HepG2 (cell line): ENCODE results near the gene PKD2L1. TPM values are rescaled to one million over a fixed set of nuclear protein-coding genes. Genes with fewer than 3 reads are reported as not detected.

Experiments
- ADNP ChIP-seq: sonication (generic); formaldehyde crosslinking; IDR thresholded peaks from 2 replicates; pipeline ENCODE4 v1.4.0; 2020; ENCODE audit warnings: missing genetic modification reagents
- CHCHD3 ChIP-seq: sonication (generic); formaldehyde crosslinking; IDR thresholded peaks from 2 replicates; pipeline ENCODE4 v1.8.0; 2022; ENCODE audit warnings: mild to moderate bottlenecking, missing genetic modification reagents, moderate library complexity
- DNMT3B ChIP-seq: conservative IDR thresholded peaks from 2 replicates; pipeline ENCODE4 v1.6.1; 2016; ENCODE audit warnings: missing biosample characterization, control low read depth
- EHMT2 ChIP-seq: fragments of 200-600 bp; sonication (generic); IDR thresholded peaks from 2 replicates; pipeline ENCODE4 v1.7.0; 2017; ENCODE audit warnings: antibody characterized with exemption, low read depth, low read length, borderline replicate concordance
- FOSL1 ChIP-seq: sonication (generic); formaldehyde crosslinking; IDR thresholded peaks from 2 replicates; pipeline ENCODE4 v1.9.0; 2021; ENCODE audit warnings: missing genetic modification reagents, borderline replicate concordance
- GABPB1 ChIP-seq: IDR thresholded peaks from 2 replicates; pipeline ENCODE4 v1.6.1; 2016; ENCODE audit warnings: mild to moderate bottlenecking, missing genetic modification reagents, moderate library complexity, missing compliant biosample characterization
- JDP2 ChIP-seq: sonication (generic); formaldehyde crosslinking; IDR thresholded peaks from 2 replicates; pipeline ENCODE4 v1.8.1; 2022; ENCODE audit warnings: missing genetic modification reagents, borderline replicate concordance
- KDM3A ChIP-seq: IDR thresholded peaks from 2 replicates; pipeline ENCODE4 v1.6.1; 2018; ENCODE audit warnings: low read depth, missing compliant biosample characterization
- MLLT10 ChIP-seq: sonication (generic); formaldehyde crosslinking; IDR thresholded peaks from 2 replicates; pipeline ENCODE4 v1.4.0; 2020; ENCODE audit warnings: missing genetic modification reagents
- PAWR ChIP-seq: sonication (generic); formaldehyde crosslinking; IDR thresholded peaks from 2 replicates; pipeline ENCODE4 v1.4.0; 2020; ENCODE audit warnings: missing genetic modification reagents, mild to moderate bottlenecking, borderline replicate concordance
- RAD21 ChIP-seq: fragments of 450-650 bp; formaldehyde crosslinking; IDR thresholded peaks from 2 replicates; pipeline ENCODE4 v1.5.0; 2020; ENCODE audit warnings: mild to moderate bottlenecking
- RFXANK ChIP-seq: IDR thresholded peaks from 2 replicates; pipeline ENCODE4 v1.6.1; 2016
- SPEN ChIP-seq: sonication (generic); formaldehyde crosslinking; IDR thresholded peaks from 2 replicates; pipeline ENCODE4 v1.5.1; 2020; ENCODE audit warnings: low read depth, mild to moderate bottlenecking, missing genetic modification reagents
- SYNCRIP ChIP-seq: fragments of 200-400 bp; formaldehyde crosslinking; IDR thresholded peaks from 2 replicates; pipeline ENCODE4 v1.6.1; 2018; ENCODE audit warnings: mild to moderate bottlenecking, low read depth, low read length; ENCODE audit not compliant: insufficient read depth
- TBX3 ChIP-seq: fragments of 450-650 bp; IDR thresholded peaks from 2 replicates; pipeline ENCODE4 v1.6.1; 2017; ENCODE audit warnings: antibody characterized with exemption, mild to moderate bottlenecking, inconsistent platforms, borderline replicate concordance
- ZBTB42 ChIP-seq: sonication (generic); formaldehyde crosslinking; IDR thresholded peaks from 2 replicates; pipeline ENCODE4 v1.5.0; 2020; ENCODE audit warnings: mild to moderate bottlenecking, missing genetic modification reagents
- ZNF34 ChIP-seq: sonication (generic); formaldehyde crosslinking; IDR thresholded peaks from 2 replicates; pipeline ENCODE4 v1.4.0; 2020; ENCODE audit warnings: mild to moderate bottlenecking, missing genetic modification reagents, borderline replicate concordance
- ZNF567 ChIP-seq: sonication (generic); formaldehyde crosslinking; IDR thresholded peaks from 2 replicates; pipeline ENCODE4 v1.8.1; 2023; ENCODE audit warnings: mild to moderate bottlenecking, missing genetic modification reagents, borderline replicate concordance
- ZNF614 ChIP-seq: IDR thresholded peaks from 2 replicates; pipeline ENCODE4 v1.6.1; 2018; ENCODE audit warnings: missing biosample characterization, missing genetic modification reagents, inconsistent platforms, borderline replicate concordance
- ZNF747 ChIP-seq: sonication (generic); formaldehyde crosslinking; IDR thresholded peaks from 2 replicates; pipeline ENCODE4 v1.8.1; 2023; ENCODE audit warnings: missing genetic modification reagents, mild to moderate bottlenecking, borderline replicate concordance
- ZSCAN22 ChIP-seq: sonication (generic); formaldehyde crosslinking; IDR thresholded peaks from 2 replicates; pipeline ENCODE4 v1.4.0; 2020; ENCODE audit warnings: mild to moderate bottlenecking, missing genetic modification reagents
- polyA plus RNA-seq, 8 experiments: library from polyadenylated mRNA; depleted of rRNA in 3 of 8; stranded (reverse) in 7 of 8; unstranded in 1 of 8; fragments of >200 nt; fragmentation: Illumina TruSeq in 4 of 8; extraction: Trizol in 4 of 8; gene quantifications; 2 replicates each; pipeline versions ENCODE4 v1.2.1 to v1.2.3, GENCODE V29; 2011 to 2016; ENCODE audit warnings: low read depth in 4 of 8, missing spikeins in 1 of 8, mixed read lengths in 1 of 8; ENCODE audit not compliant: insufficient read depth in 1 of 8
- total RNA-seq, 5 experiments: library from RNA; depleted of rRNA; stranded (reverse); fragments of >200 nt; fragmentation: Illumina TruSeq; extraction: Trizol; gene quantifications; 2 replicates each; pipeline ENCODE4 v1.2.3, GENCODE V29; 2016; ENCODE audit warnings: low read depth in 1 of 5
- TF ChIP-seq, protein P1 (sequence below): sonication (generic); formaldehyde crosslinking; IDR thresholded peaks from 2 replicates; pipeline ENCODE4 v1.5.0; 2020; ENCODE audit warnings: mild to moderate bottlenecking, missing genetic modification reagents, borderline replicate concordance
- TF ChIP-seq, protein P2 (sequence below): sonication (generic); formaldehyde crosslinking; IDR thresholded peaks from 2 replicates; pipeline ENCODE4 v1.4.0; 2020; ENCODE audit warnings: missing genetic modification reagents

Gene PKD2L1
- total and polyA plus RNA-seq, 2 of the 13 experiments (the other 11 are each of a cell fraction or from before 2014, with no cell fraction given), result 0.07 to 0.15 TPM

DNA sequence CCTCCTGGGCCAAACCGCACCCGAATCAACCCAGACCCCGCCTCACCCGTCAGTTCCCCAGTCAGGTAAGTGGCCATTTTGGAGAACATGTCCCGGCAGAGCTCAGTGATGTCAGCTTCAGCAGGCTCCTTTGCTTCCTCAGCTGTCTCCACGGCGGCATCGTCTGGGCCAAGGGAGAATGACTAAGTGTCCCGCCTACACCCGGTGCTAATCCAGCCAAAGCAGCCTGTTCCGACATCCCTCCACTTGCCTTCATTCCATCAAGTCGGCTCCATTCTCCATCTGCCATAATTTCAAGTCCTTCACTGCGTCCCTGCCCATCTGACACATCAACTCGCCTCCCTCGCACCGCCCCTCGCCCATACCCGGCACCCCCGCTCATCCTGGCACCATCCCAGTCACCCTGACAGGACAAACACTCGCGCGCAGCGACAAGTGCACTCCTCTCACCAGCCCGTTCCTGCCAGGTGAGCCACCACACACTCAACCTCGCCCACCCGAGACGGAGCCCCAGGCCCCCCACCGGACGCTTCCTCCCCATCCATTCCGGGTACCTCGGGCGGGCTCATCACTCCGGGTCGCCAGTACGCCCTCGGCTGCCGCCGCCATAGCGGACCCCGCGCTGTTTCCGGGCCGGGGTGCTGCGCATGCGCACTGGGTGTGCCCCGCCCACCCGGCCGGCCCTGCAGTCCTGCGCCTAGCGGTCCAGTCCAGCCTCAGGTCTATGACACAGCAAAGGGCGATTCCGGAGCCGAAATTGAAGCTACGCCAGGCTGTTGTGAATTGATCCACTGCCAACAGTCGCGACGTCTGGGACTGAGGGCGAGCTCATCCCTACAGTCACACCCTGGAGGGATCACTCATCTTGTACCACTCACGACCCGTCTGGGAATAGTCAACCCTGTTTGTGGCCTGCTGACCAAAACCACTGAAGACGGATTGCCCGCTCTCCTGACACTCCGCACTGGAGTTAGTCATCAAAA lies 43.7 kb downstream of the PKD2L1 start, which contains the start of gene BLOC1S2 (continued):
- TF ChIP-seq FOSL1 (CRISPR knock-in tag) (no peak), DNMT3B (CRISPR knock-in tag) (no peak; the same call in 1 of the 2 replicates), ZBTB42 (no peak), SPEN (peak; percentile 79), RFXANK (CRISPR knock-in tag) (no peak), MLLT10 (no peak), SYNCRIP (no peak), ZNF567 (CRISPR knock-in tag) (peak; percentile 93), ZSCAN22 (CRISPR knock-in tag) (no peak), ZNF34 (CRISPR knock-in tag) (0 out of 2 replicates have a peak, but pooled peaks have one; percentile 79), EHMT2 (no peak), RAD21 (CRISPR knock-in tag) (no peak), GABPB1 (CRISPR knock-in tag) (peak; percentile 93), PAWR (CRISPR knock-in tag) (peak; percentile 89; the same call in 1 of the 2 replicates), ADNP (CRISPR knock-in tag) (no peak), CHCHD3 (peak; percentile 68; the same call in 1 of the 2 replicates), ZNF747 (CRISPR knock-in tag) (peak; percentile 77; the same call in 1 of the 2 replicates), JDP2 (no peak), KDM3A (CRISPR knock-in tag) (no peak), TBX3 (no peak), ZNF614 (peak; percentile 72; the same call in 1 of the 2 replicates)
- TF ChIP-seq, protein P1, sequence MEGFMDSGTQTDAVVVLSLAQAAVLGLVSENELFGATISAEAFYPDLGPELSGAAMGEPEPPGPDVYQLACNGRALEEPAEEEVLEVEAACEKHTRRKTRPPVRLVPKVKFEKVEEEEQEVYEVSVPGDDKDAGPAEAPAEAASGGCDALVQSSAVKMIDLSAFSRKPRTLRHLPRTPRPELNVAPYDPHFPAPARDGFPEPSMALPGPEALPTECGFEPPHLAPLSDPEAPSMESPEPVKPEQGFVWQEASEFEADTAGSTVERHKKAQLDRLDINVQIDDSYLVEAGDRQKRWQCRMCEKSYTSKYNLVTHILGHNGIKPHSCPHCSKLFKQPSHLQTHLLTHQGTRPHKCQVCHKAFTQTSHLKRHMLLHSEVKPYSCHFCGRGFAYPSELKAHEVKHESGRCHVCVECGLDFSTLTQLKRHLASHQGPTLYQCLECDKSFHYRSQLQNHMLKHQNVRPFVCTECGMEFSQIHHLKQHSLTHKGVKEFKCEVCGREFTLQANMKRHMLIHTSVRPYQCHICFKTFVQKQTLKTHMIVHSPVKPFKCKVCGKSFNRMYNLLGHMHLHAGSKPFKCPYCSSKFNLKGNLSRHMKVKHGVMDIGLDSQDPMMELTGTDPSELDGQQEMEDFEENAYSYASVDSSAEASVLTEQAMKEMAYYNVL (CRISPR knock-in tag), result no peak
- TF ChIP-seq, protein P2, sequence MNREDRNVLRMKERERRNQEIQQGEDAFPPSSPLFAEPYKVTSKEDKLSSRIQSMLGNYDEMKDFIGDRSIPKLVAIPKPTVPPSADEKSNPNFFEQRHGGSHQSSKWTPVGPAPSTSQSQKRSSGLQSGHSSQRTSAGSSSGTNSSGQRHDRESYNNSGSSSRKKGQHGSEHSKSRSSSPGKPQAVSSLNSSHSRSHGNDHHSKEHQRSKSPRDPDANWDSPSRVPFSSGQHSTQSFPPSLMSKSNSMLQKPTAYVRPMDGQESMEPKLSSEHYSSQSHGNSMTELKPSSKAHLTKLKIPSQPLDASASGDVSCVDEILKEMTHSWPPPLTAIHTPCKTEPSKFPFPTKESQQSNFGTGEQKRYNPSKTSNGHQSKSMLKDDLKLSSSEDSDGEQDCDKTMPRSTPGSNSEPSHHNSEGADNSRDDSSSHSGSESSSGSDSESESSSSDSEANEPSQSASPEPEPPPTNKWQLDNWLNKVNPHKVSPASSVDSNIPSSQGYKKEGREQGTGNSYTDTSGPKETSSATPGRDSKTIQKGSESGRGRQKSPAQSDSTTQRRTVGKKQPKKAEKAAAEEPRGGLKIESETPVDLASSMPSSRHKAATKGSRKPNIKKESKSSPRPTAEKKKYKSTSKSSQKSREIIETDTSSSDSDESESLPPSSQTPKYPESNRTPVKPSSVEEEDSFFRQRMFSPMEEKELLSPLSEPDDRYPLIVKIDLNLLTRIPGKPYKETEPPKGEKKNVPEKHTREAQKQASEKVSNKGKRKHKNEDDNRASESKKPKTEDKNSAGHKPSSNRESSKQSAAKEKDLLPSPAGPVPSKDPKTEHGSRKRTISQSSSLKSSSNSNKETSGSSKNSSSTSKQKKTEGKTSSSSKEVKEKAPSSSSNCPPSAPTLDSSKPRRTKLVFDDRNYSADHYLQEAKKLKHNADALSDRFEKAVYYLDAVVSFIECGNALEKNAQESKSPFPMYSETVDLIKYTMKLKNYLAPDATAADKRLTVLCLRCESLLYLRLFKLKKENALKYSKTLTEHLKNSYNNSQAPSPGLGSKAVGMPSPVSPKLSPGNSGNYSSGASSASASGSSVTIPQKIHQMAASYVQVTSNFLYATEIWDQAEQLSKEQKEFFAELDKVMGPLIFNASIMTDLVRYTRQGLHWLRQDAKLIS (CRISPR knock-in tag), result no peak
